Dermis microvascular lymphatic vessel endothelial cell (primary cell): Measurements from ENCODE around the gene PCMTD2. TPM values are rescaled to one million over a fixed set of nuclear protein-coding genes. Genes with fewer than 3 reads are reported as not detected.
"Not testable (repeated sequence)": the region's sequence is repeated elsewhere in the genome, so short reads cannot be mapped to it uniquely, and the experiment has no call there.

Source experiments
- DNase-seq, 2 donors: peaks; one replicate each; pipeline versions ENCODE4 v3.0.0 to v3.0.0-alpha.2; 2010; ENCODE audit warnings: low read depth in 2 of 2
- total RNA-seq: library from RNA; depleted of rRNA; stranded (reverse); fragments of >200 nt; gene quantifications from 2 replicates; pipeline ENCODE4 v1.2.1, GENCODE V29; 2014

Gene PCMTD2
- total RNA-seq, 1 donor from 2014 or later: 49.3 TPM

- peak in 1 of 2 donors; percentile 38 for DNase-seq
These were observed 31.1 kb downstream of the PCMTD2 start for GRCh38 chr20:64286447-64287263.

GRCh38 chr20:64287264-64287590 lies 31.7 kb downstream of the PCMTD2 start:
- DNase-seq: not testable (repeated sequence)

DNA sequence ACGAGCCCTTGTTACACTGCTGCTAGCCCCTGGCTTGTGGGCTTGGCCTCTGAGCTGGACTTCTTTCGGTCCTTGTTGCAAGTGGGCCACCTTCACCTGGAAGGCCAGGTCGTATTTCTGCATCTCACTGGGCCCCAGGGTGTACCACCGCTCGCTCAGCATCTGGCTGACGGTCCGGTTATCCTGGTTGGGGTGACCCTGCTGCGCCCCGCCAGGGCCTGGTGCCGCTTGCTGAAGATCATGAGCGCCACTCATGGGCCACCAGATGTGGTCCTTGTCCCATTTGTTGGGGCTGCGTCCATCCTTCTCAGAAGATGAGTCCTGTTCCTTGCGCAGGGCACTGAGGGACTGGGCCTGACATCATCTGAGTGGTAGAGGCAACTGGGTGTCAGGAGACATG lies 36.6 kb downstream of the PCMTD2 start:
- not testable (repeated sequence) for DNase-seq

- DNase-seq: not testable (repeated sequence)
These were observed 47.5 kb downstream of the PCMTD2 start for GRCh38 chr20:64303086-64303485.

DNA sequence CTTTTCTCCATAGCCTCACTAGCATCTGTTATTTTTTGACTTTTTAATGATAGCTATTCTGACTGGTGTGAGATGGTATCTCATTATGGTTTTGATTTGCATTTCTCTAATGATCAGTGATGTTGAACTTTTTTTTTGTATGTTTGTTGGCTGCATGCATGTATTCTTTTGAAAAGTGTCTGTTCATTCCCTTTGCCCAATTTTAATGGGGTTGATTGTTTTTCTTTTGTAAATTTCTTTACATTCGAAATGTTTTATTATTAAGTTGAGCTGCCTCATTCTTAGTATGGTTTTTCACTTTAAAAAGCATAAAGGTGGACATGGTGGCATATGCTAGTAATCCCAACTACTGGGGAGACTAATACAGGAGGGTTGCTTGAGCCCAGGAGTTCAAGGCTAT lies 58.2 kb downstream of the PCMTD2 start:
- DNase-seq: not testable (repeated sequence)

GRCh38 chr20:64315381-64315780 lies 59.8 kb downstream of the PCMTD2 start:
- not testable (repeated sequence) for DNase-seq

DNA sequence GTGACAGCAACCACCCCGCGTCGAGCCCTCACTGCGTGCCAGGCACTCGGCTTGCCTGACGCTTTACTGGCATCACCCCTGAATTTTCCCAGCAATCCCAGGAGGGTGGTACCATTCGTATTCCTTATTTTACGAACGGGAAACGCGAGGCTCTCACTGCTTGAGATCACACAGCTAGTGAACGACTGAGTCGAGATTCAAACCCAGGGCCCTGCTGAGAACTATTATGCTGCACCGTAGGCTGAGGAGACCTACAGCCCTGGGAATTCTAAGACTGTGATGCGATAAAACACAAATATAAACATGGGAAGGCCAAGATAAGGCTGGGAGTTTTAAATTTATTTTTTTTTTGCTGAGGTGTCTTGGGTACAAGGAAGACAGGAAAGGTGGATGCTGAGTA lies 60.3 kb downstream of the PCMTD2 start:
- DNase-seq: not testable (repeated sequence)

GRCh38 chr20:64316415-64317083 lies 61.0 kb downstream of the PCMTD2 start:
- DNase-seq: peak in 1 of 2 donors; percentile 7

- not testable (repeated sequence) for DNase-seq
These were observed 61.8 kb downstream of the PCMTD2 start for GRCh38 chr20:64317331-64317730.

DNA sequence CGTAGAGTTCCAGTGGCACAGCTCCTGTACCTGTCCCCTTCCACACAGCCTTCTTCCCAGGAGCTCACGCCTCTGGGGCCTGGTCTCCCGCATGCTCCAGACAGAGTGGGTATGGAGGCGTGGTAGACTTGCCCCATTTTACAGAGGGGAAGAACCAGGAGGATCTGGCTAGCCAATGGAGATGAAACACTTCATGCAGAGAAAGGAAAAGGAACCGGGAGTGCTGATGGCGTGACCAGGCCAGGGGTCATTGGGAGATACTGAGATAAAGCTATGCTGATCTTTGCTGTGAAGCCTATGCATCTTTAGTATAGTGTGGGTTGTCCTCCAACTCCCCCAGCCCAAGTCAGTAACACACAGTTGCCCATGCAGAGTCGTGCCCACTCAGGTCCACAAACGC lies 62.5 kb downstream of the PCMTD2 start:
- not testable (repeated sequence) for DNase-seq

- DNase-seq: not testable (repeated sequence)
These were observed 66.7 kb downstream of the PCMTD2 start for GRCh38 chr20:64322031-64322789.

Other genes starting within 250 kb of the PCMTD2 start
- gene C20orf204, start 219.6 kb upstream of the PCMTD2 start, total RNA-seq: 5.8 and 6.3 TPM in 2 replicates
- 27.2 and 75.7 TPM in 2 replicates for gene SOX18, start 206.1 kb upstream of the PCMTD2 start, total RNA-seq
- gene TCEA2, start 192.6 kb upstream of the PCMTD2 start, total RNA-seq: 27.0 and 36.0 TPM in 2 replicates
- 12.8 and 23.0 TPM in 2 replicates for gene RGS19, start 176.2 kb upstream of the PCMTD2 start, total RNA-seq
- gene OPRL1, start 175.7 kb upstream of the PCMTD2 start, total RNA-seq: 2.3 and 2.7 TPM in 2 replicates
- 0.13 and 0.26 TPM in 2 replicates for gene LKAAEAR1, start 171.3 kb upstream of the PCMTD2 start, total RNA-seq
- not detected in 2 replicates for gene NPBWR2, start 148.2 kb upstream of the PCMTD2 start, total RNA-seq
- not detected in 2 replicates for gene MYT1, start 91.3 kb upstream of the PCMTD2 start, total RNA-seq